AG09309 (cell line): ENCODE measurements around the gene DNASE2.

Experiments
- DNase-seq: peaks from one replicate; pipeline ENCODE4 v3.0.0-alpha.2; 2010; ENCODE audit warnings: low read depth
- H3K4me3 ChIP-seq: 2 replicates; pipeline ENCODE4 v1.5.1; 2011; ENCODE audit warnings: mild to moderate bottlenecking, low read depth, low read length, moderate library complexity; ENCODE audit not compliant: control insufficient read depth
- TF ChIP-seq, protein P1 (sequence below): IDR thresholded peaks from 2 replicates; pipeline ENCODE4 v1.5.1; 2011; ENCODE audit warnings: mild to moderate bottlenecking, low read depth, low read length, inconsistent platforms; ENCODE audit not compliant: insufficient read depth, control insufficient read depth; ENCODE audit errors: missing control alignments

Gene DNASE2

DNA sequence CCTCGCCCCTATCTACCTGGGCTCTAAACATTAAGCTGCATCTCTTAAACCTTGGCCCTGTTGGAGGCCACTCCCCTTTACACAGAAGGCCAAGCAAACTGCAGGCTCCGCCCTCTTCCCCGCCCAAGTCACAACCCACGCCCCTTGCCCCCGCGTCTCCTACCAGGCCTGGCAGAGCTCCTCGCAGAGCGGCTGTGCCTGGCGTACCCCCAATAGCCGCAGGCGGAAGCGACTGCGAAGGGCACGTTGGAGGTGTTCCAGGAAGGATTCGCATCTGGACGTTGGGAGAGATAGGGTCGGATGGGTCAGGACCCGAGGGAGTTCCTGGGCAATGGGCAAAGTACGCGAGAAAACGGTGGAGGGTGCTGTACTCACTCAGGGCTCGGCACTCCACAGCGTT lies 52.8 kb downstream of the DNASE2 start:
- H3K4me3 ChIP-seq: no peak overlapping the region
- DNase-seq: no peak
- TF ChIP-seq, protein P1, sequence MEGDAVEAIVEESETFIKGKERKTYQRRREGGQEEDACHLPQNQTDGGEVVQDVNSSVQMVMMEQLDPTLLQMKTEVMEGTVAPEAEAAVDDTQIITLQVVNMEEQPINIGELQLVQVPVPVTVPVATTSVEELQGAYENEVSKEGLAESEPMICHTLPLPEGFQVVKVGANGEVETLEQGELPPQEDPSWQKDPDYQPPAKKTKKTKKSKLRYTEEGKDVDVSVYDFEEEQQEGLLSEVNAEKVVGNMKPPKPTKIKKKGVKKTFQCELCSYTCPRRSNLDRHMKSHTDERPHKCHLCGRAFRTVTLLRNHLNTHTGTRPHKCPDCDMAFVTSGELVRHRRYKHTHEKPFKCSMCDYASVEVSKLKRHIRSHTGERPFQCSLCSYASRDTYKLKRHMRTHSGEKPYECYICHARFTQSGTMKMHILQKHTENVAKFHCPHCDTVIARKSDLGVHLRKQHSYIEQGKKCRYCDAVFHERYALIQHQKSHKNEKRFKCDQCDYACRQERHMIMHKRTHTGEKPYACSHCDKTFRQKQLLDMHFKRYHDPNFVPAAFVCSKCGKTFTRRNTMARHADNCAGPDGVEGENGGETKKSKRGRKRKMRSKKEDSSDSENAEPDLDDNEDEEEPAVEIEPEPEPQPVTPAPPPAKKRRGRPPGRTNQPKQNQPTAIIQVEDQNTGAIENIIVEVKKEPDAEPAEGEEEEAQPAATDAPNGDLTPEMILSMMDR: no peak

DNA sequence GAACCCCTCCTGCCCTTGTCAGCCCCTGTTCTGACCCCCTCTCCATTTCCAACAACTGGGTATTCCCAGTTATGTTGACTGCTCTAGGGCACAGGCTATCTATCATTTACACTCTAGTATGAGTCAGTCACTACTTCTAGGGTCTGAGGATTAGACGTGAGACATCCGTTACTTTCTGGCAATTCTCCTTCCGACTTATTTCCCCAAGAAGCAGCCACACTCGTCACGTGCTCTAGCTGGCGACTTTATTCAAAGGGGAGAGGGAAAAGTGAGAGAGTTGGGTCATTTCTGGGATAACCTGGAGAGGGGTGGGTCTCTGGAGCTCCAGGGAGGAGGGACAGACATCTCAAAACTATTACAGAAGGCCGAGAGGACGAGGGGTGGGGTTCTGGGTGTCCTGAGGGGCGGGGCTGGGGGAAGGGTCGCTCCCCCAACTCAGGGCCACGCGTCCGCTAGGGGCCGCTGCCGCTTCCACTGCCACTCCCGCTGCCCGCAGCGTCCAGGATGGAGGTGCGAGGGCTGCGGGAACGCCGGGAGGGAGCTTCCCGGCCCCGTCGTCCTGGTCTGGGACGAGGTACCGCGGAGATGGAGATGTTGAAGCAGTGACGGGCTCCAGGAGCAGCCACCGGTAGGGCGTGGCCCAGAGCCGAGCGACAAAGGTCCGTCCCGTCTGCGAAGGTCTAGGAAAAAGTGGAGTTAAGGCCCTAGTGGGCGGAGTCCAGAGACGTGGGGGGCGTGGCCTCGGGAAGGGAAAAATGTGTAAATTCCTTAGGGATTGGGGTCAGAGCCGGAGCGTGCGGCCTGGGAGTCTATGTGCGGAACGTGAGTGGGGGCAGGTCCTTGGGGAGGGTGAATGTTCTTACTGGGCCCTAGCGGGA lies 55.8 kb downstream of the DNASE2 start:
- TF ChIP-seq, protein P1: peak; percentile 31
- H3K4me3 ChIP-seq: no peak overlapping the region
- DNase-seq: no peak
